Measurements from ENCODE around the gene WDR70.

The WDR70 gene

DNA sequence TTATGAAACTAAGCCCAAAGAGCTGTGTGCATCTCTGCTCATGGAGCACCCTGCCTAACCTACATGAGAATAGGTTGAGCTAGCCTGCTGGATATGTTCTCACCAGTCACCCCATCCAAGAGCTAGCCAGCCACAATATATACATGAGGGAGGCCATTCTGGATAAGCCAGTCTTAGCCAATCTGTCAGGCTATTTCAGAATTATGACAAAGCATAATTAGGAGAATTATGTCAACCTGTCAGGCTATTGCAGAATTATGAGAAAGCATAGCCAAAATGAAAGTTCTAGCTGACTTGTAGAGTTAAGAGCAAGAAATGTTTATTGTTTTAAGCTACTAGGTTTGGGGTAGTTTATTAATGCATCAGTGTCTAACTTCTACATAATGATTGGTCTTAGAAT, 189.8 kb downstream of the WDR70 start:
- no peaks in the 10 kb centered on the region for H4K20me1 ChIP-seq (ENCODE audit: insufficient read depth, low read length, poor library complexity, severe bottlenecking)
- H3K4me1 ChIP-seq (ENCODE audit: insufficient read depth, low read length, poor library complexity, severe bottlenecking), result peaks cover 17% of the 10 kb centered on the region
- H3K79me2 ChIP-seq (ENCODE audit: insufficient read depth, low read length), result no peaks in the 10 kb centered on the region
- H3K9ac ChIP-seq (ENCODE audit: low read depth, low read length, poor library complexity, severe bottlenecking), result no peak overlapping the region
- H3K4me3 ChIP-seq (ENCODE audit: low read length, poor library complexity, severe bottlenecking), result no peak overlapping the region
- H2AFZ ChIP-seq (ENCODE audit: low read length), result no peak overlapping the region
- H3K9me3 ChIP-seq (ENCODE audit: insufficient read depth, low read depth, low read length), result no peaks in the 10 kb centered on the region
- no peak overlapping the region for H3K4me2 ChIP-seq (ENCODE audit: low read depth, low read length, poor library complexity, severe bottlenecking)
- peaks cover 4% of the 10 kb centered on the region for H3K36me3 ChIP-seq (ENCODE audit: insufficient read depth, low read length)
- no peaks in the 10 kb centered on the region for H3F3A ChIP-seq (ENCODE audit: low read depth)
- TF ChIP-seq EZH2phosphoT487 (IDR thresholded peaks at IDR 0.05; ENCODE audit: borderline replicate concordance) (no peak), CTCF (conservative IDR thresholded peaks at IDR 0.05; ENCODE audit: low read length) (no peak)
- H3K27me3 ChIP-seq (ENCODE audit: insufficient read depth, low read length, poor library complexity, severe bottlenecking), result no peaks in the 10 kb centered on the region
- H3K9me2 ChIP-seq (replicated peaks; ENCODE audit: low read depth, low read length), result no peaks in the 10 kb centered on the region

GRCh38 chr5:37569466-37569865, 190.3 kb downstream of the WDR70 start:
- Histone ChIP-seq H3K9ac (ENCODE audit: low read depth, low read length, poor library complexity, severe bottlenecking) (no peak overlapping the region), H3K36me3 (ENCODE audit: insufficient read depth, low read length) (peaks cover 4% of the 10 kb centered on the region), H3K4me1 (ENCODE audit: insufficient read depth, low read length, poor library complexity, severe bottlenecking) (peaks cover 18% of the 10 kb centered on the region), H3K4me2 (ENCODE audit: low read depth, low read length, poor library complexity, severe bottlenecking) (no peak overlapping the region), H3K79me2 (ENCODE audit: insufficient read depth, low read length) (no peaks in the 10 kb centered on the region), H3K4me3 (ENCODE audit: low read length, poor library complexity, severe bottlenecking) (no peak overlapping the region), H3K9me3 (ENCODE audit: insufficient read depth, low read depth, low read length) (no peaks in the 10 kb centered on the region), H3F3A (ENCODE audit: low read depth) (no peaks in the 10 kb centered on the region), H4K20me1 (ENCODE audit: insufficient read depth, low read length, poor library complexity, severe bottlenecking) (no peaks in the 10 kb centered on the region), H3K9me2 (replicated peaks; ENCODE audit: low read depth, low read length) (no peaks in the 10 kb centered on the region), H3K27me3 (ENCODE audit: insufficient read depth, low read length, poor library complexity, severe bottlenecking) (no peaks in the 10 kb centered on the region), H2AFZ (ENCODE audit: low read length) (no peak overlapping the region)
- TF ChIP-seq EZH2phosphoT487 (IDR thresholded peaks at IDR 0.05; ENCODE audit: borderline replicate concordance) (no peak), CTCF (conservative IDR thresholded peaks at IDR 0.05; ENCODE audit: low read length) (no peak)

DNA sequence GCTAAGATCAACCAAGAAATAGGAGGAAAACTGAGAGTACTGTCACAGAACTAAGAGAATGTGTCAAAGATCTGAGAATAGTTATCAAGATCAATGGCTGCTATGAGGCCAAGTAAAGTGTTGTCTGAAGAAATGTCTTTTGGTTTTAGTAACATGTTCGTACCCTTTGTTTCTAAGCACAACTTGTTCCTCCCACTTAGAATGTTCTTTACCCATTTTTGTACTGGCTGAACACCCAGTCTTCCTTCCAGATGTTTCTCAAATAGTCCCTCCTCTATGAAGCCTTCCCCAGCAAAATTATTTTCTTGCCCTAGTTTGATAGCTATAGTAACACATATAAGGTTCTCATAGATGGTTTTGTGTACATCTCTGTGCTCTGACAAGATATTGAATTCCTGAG, 191.5 kb downstream of the WDR70 start:
- Histone ChIP-seq H3K4me2 (ENCODE audit: low read depth, low read length, poor library complexity, severe bottlenecking) (no peak overlapping the region), H3K9ac (ENCODE audit: low read depth, low read length, poor library complexity, severe bottlenecking) (no peak overlapping the region), H3K4me1 (ENCODE audit: insufficient read depth, low read length, poor library complexity, severe bottlenecking) (peaks cover 11% of the 10 kb centered on the region), H3K27me3 (ENCODE audit: insufficient read depth, low read length, poor library complexity, severe bottlenecking) (no peaks in the 10 kb centered on the region), H3K4me3 (ENCODE audit: low read length, poor library complexity, severe bottlenecking) (no peak overlapping the region), H3K36me3 (ENCODE audit: insufficient read depth, low read length) (peaks cover 4% of the 10 kb centered on the region), H3K79me2 (ENCODE audit: insufficient read depth, low read length) (no peaks in the 10 kb centered on the region), H2AFZ (ENCODE audit: low read length) (no peak overlapping the region), H3K9me2 (replicated peaks; ENCODE audit: low read depth, low read length) (no peaks in the 10 kb centered on the region), H4K20me1 (ENCODE audit: insufficient read depth, low read length, poor library complexity, severe bottlenecking) (no peaks in the 10 kb centered on the region), H3K9me3 (ENCODE audit: insufficient read depth, low read depth, low read length) (no peaks in the 10 kb centered on the region), H3F3A (ENCODE audit: low read depth) (no peaks in the 10 kb centered on the region)
- TF ChIP-seq EZH2phosphoT487 (IDR thresholded peaks at IDR 0.05; ENCODE audit: borderline replicate concordance), result no peak

- H3K36me3 ChIP-seq (ENCODE audit: insufficient read depth, low read length), result peaks cover 4% of the 10 kb centered on the region
- H3K4me1 ChIP-seq (ENCODE audit: insufficient read depth, low read length, poor library complexity, severe bottlenecking), result peaks cover 21% of the 10 kb centered on the region
- H3K27me3 ChIP-seq (ENCODE audit: insufficient read depth, low read length, poor library complexity, severe bottlenecking), result no peaks in the 10 kb centered on the region
- no peak overlapping the region for H3K9ac ChIP-seq (ENCODE audit: low read depth, low read length, poor library complexity, severe bottlenecking)
- TF ChIP-seq EZH2phosphoT487 (IDR thresholded peaks at IDR 0.05; ENCODE audit: borderline replicate concordance), result no peak
- no peaks in the 10 kb centered on the region for H3K9me3 ChIP-seq (ENCODE audit: insufficient read depth, low read depth, low read length)
- H4K20me1 ChIP-seq (ENCODE audit: insufficient read depth, low read length, poor library complexity, severe bottlenecking), result no peaks in the 10 kb centered on the region
- no peaks in the 10 kb centered on the region for H3K9me2 ChIP-seq (replicated peaks; ENCODE audit: low read depth, low read length)
- H3F3A ChIP-seq (ENCODE audit: low read depth), result no peaks in the 10 kb centered on the region
- H3K4me3 ChIP-seq (ENCODE audit: low read length, poor library complexity, severe bottlenecking), result no peak overlapping the region
- H3K4me2 ChIP-seq (ENCODE audit: low read depth, low read length, poor library complexity, severe bottlenecking), result no peak overlapping the region
- no peak overlapping the region for H2AFZ ChIP-seq (ENCODE audit: low read length)
- H3K79me2 ChIP-seq (ENCODE audit: insufficient read depth, low read length), result no peaks in the 10 kb centered on the region
These were observed 192.9 kb downstream of the WDR70 start for GRCh38 chr5:37571985-37572384.

Measured in Loucy (cell line).